HG03521 (cell line): ENCODE measurements around the gene PAFAH1B2.
"Not testable (repeated sequence)": the region's sequence is repeated elsewhere in the genome, so short reads cannot be mapped to it uniquely, and the experiment has no call there.

ENCODE experiments used
- ATAC-seq: cut with Tn5 transposase; IDR thresholded peaks from one replicate; pipeline ENCODE4 v1.9.1; 2021; ENCODE audit warnings: mild to moderate bottlenecking, moderate library complexity; ENCODE audit not compliant: unreplicated experiment

PAFAH1B2 gene

GRCh38 chr11:117171404-117172061 lies 27.4 kb downstream of the PAFAH1B2 start:
- no peak for ATAC-seq

DNA sequence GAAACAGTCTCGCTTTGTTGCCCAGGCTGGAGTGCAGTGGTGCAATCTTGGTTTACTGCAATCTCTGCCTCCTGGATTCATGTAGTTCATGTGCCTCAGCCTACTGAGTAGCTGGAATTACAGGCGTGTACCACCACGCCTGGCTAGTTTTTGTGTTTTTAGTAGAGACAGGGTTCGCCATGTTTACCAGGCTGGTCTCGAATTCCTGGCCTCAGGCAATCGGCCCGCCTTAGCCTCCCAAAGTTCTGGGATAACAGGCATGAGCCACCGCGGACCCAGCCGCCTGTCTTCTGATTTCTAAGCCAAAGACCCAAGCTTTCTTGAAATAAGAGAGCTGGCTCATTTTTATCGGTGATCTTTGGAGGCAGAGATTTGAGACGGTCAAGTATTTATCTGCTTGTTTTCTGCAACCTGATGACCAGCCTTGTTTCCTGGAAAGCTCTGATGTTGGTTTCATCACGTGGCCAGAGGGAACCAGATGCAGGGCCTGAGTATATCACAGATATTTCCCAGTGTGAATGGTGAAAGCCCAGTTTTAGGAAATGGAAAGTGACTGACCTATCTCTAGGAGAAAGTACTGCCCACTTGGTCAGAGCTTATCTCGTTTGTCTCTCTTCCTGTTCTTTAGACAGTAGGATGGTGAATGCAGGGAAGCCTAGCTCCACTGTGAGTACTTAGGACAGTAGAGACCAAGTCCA lies 28.8 kb downstream of the PAFAH1B2 start:
- ATAC-seq: no peak

DNA sequence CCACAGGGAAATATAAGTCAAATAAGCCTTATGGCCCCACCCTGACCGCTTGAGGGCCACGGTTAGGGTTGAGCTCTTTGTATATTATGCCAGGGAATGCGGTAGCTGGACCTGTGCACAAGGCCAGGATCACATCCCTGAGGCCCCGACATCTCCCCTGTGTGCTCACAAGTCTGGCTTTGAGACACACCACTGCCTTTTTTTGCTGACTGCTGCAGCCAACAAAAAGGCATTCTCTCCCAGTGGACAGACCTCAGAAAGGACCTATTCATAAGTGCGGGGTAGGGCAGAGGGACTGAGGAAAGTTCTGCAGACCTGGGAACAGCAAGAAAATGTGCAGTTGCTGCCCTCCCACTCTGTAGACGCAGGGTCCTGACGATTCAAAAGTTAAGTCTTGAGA lies 31.0 kb downstream of the PAFAH1B2 start:
- no peak for ATAC-seq

- no peak for ATAC-seq
Observed at GRCh38 chr11:117175781-117176180, 31.7 kb downstream of the PAFAH1B2 start.

DNA sequence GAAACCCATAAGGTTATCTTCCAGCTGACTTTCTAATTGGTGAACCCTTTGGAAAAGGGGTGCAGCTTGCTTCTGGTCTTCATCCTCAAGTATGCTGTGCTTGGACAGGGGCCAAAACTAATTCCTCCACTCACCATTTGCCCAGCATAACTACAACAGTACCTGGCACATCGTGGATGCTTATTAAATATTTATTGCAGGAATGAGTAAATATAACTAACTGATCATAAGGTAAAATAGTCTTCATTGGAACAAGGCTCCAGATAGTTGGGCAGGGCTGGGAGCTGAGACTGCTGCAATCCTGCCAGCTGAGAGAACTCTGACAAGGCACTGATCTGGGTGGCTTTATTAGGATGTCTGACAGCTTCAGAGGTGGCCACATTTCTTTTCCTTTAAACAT lies 32.1 kb downstream of the PAFAH1B2 start:
- no peak for ATAC-seq

DNA sequence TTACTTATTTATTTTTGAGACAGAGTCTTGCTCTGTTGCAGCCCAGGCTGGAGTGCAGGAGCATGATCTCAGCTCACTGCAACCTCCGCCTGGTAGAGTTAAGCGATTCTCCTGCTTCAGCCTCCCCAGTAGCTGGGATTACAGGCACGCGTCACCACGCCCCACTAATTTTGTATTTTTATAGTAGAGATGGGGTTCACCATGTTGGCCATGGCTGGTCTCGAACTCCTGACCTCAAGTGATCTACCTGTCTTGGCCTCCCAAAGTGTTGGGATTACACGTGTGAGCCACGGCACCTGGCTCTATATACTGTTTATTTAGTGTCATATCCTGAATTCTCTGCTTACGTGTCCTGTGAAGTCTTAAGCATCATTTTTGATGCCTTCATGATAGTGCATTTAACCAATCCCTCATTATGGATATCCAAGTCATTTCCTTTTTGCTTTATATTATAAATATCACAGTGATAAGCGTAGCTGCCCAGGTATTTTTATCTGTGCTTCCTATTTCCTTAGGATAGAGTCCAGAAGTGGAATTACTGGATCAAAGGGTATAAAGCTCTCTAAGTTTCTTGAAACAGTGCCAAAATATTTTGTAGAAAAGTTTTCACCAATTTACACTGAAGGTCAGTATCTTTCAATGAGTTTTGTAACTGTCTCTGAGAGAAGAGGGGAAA lies 33.6 kb downstream of the PAFAH1B2 start:
- ATAC-seq: no peak

DNA sequence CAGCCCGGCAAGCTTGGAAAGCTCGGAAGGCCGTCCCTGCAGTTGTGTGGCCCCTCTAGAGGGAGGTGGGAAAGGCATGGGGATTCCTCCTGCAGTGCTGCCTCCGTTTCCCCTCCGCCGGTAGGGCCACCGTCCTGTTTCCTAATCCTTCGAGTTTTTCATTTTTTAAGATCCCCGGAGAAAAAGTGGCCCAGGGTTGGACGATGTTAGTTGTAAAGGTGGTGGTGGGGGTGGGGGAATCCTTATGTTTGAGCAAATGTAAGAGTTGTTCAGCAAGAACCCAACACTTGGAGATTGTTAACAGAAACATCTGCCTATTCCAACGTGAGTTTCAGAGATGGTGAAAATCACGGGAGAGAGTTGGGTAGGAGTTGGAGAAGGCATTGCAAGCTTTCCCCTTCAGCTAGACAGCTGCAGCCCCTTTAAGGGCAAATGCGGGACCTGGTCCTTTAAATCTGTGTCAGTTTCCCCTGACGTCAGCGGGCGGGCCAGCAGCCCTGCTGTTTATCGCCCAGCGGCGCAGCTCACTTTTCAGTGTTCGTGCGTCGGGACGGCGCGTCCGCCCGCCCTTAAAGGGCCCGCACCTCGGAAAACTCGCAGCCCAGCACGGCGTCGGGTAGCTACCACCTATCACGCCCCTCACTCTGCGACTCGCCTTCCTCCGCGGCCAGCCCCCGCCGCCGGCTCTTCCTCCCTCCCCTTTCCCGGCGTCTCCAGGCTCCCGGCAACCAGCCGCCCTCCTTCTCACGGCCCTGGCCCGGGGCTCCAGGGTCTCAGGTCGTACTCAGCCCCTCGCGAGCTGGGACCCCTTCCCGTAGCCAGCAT lies 34.3 kb downstream of the PAFAH1B2 start, which contains the start of gene SIDT2:
TSS of gene SIDT2 (plus strand) at position 534 of the 825 bp plus-strand sequence. CDS start 521 bp downstream, outside the sequence.
- peak; percentile 86 for ATAC-seq

GRCh38 chr11:117179048-117179999 lies 35.2 kb downstream of the PAFAH1B2 start:
- peak; percentile 34 for ATAC-seq

DNA sequence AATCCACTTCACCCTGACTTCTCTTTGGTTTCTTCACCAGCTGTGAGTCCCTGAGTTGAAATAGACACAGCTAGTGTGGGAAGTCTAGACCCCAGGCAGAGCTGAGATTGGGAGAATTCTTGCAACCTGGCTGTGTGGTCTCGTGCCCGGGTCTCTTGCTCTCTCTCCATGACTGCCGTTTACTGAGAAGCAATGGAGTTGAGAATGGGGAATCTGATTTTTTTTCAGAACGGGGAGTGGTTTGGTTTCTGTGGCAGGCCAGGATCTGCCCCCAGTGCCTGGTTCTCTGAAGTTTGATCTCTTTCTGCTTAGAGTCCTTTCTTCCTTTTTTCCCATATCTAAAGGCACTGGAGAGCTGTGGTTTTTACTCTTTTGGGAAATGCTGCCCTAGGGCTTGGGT lies 35.9 kb downstream of the PAFAH1B2 start:
- ATAC-seq: no peak

DNA sequence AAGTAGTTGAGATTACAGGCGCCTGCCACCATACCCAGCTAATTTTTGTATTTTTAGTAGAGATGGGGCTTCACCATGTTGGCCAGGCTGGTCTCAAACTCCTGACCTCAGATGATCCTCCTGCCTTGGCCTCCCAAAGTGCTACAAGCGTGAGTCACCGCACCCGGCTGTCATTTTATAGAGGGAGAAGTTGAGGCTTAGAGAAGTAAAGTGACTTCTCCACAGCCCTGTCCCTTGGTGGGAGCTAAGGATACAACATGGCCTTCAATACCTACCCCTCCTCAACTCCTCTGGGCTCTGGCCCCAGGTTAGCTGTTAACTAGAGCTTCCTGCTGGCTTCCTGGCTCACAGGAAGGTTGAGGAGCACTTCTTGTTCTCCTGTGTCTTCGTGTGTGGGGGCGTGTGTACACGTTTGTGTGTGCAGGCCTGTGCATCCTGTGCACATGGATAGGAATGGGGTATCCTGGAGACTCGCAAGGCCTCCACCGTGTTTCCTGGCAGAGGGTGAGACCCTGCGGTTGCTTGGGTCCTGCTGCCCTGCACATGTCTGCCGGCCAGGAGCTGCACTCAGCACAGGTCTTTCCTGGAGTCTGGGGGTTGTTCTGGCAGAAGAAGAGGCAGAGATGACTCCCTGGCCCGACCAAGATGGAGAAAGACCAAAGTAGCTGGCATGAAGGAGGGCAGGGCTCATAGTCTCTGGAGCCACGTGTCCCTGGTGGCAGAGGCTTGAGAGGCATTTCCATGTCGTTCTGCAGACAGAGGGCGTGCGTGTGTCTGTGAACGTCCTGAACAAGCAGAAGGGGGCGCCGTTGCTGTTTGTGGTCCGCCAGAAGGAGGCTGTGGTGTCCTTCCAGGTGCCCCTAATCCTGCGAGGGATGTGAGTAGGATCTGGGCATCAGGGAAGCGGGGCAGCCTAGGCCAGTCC lies 36.8 kb downstream of the PAFAH1B2 start:
- ATAC-seq: no peak

DNA sequence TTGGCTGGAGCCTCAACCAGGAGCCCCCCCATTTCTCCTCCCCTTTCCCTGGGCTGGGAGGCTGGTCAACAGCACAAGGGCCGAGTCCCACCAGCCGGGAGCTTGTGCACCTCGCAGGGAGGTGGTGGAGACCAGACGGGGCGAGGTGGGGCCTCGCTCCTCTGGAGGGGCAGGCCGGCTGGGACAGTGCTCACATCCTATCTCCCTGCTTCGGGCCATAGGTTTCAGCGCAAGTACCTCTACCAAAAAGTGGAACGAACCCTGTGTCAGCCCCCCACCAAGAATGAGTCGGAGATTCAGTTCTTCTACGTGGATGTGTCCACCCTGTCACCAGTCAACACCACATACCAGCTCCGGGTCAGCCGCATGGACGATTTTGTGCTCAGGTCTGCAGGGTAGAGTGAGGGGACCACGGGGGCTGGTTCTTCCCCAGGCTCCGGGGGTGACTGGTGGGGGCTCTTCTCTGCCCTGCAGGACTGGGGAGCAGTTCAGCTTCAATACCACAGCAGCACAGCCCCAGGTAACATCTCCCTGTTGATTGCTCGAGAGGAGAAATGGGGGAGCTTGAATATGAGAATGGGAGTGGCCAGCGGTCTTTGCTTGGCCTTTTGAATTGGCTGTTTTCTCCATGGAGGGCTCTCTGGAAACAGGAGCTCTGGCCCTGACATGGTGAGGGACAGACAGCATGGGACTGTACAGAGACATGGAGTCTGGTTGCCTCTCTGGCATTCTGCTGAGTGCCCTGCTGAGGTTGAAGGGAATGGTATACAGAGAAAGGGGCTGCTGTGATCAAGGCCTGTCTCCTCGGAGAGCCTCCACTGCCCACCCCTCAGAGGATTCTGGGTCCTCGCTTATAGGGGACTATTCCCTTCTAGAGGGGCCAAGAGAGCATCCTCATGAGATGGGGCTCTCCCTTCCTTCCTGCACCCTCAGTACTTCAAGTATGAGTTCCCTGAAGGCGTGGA lies 37.8 kb downstream of the PAFAH1B2 start:
- ATAC-seq: no peak

DNA sequence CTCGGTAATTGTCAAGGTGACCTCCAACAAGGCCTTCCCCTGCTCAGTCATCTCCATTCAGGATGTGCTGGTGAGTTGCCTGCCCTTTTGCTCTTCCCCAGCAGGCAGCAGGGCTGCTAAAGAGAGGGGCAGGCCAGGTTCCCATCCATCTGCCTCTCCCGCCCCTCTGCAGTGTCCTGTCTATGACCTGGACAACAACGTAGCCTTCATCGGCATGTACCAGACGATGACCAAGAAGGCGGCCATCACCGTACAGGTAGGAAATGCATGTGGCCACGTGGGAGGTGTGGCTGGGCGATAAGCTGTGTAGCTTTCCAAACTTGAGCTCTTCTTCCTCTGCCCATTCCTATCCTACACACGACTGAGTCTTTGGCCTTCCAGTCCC lies 38.5 kb downstream of the PAFAH1B2 start:
- ATAC-seq: no peak

DNA sequence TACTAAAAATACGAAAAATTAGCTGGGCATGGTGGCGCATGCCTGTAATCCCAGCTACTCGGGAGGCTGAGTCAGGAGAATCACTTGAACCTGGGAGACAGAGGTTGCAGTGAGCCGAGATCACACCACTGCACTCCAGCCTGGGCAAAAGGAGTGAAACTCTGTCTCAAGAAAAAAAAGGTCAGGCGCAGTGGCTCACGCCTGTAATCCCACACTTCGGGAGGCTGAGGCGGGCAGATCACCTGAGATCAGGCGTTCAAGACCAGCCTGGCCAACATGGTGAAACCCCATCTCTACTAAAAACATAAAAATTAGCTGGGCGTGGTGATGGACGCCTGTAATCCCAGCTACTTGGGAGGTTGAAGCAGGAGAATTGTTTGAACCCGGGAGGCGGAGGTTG lies 39.1 kb downstream of the PAFAH1B2 start:
- not testable (repeated sequence) for ATAC-seq

GRCh38 chr11:117183724-117184349 lies 39.8 kb downstream of the PAFAH1B2 start:
- no peak for ATAC-seq

DNA sequence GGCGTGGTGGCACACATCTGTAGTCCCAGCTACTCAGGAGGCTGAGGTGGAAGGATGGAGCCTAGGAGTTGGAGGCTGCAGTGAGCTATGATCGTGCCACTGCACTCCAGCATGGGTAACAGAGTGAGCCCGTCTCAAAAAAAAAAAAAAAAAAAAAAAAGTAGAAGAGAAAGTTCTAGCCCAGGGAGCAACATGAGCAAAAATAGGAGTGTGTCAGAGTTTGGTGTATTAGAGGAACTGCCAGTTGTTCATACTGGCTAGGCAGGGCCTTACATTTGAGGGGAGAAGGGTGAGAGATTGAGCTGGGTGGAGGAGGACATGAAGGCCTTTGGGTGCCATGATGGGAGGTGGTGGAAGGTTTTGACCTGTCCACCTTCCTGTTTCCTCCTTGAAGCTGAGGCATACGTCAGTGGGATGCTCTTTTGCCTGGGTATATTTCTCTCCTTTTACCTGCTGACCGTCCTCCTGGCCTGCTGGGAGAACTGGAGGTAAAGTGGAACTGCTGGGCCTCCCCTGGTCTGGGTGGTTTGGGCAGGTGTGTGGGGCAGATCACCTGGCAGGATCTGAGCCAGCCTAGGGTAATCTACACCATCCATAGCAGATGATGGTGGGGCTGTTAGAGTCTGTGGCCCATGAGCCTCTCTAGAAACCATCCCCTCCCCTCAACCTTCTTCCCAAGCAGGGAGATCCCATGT lies 41.8 kb downstream of the PAFAH1B2 start:
- ATAC-seq: no peak

DNA sequence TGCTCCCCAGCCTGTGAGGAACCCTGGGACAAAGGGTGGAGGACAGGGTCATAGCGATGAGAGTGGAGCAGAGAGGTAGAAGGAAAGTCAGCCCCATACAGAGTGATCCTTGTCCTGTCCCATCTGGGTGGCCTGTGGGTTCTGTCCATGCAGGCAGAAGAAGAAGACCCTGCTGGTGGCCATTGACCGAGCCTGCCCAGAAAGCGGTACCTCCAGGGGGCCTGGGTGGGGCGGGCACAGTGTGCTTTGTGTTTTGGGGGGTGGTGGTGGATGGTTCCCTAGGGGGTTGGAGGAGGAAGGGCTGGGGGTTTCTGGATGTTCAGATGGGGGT lies 42.3 kb downstream of the PAFAH1B2 start:
- no peak for ATAC-seq

DNA sequence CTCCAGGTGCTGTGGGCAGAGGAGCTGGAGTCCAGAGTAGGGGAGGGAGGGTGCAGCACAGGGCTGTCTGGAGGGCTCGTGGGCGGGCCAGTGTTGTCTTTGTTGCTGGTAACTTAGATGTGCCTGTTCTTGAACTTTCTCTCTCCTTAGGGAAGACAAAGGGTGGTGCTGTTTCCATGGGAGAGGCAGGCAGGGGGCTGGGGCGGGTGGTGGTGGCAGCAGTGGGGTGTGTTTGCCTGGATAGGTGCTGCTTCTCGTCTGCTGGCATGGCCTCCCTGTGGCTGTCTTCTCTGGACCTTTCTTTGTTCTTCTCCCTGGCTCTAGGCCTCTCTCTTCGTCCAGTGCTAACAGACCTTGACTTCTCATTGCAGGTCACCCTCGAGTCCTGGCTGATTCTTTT lies 42.9 kb downstream of the PAFAH1B2 start:
- ATAC-seq: no peak
